Neural cell (in vitro differentiated cells): Measurements from ENCODE around the gene AHI1.

Experiments
- EZH2 ChIP-seq: fragments of 200-600, 300-800 bp; shearing (Covaris generic), sonication (generic); IDR thresholded peaks from 2 replicates; pipeline ENCODE4 v1.6.1; 2014; ENCODE audit warnings: antibody characterized with exemption, low read length, borderline replicate concordance, mild to moderate bottlenecking; ENCODE audit not compliant: insufficient read depth, poor library complexity, severe bottlenecking
- MXI1 ChIP-seq: fragments of 450-650 bp; conservative IDR thresholded peaks from 2 replicates; pipeline ENCODE4 v1.6.1; 2014; ENCODE audit warnings: antibody characterized with exemption, mild to moderate bottlenecking; ENCODE audit not compliant: poor library complexity, severe bottlenecking
- POLR2AphosphoS5 ChIP-seq: IDR thresholded peaks from 2 replicates; pipeline ENCODE4 v1.6.1; 2012
- RAD21 ChIP-seq: fragments of 450-650 bp; conservative IDR thresholded peaks from 2 replicates; pipeline ENCODE4 v1.6.1; 2014; ENCODE audit warnings: antibody characterized with exemption, mild to moderate bottlenecking, moderate library complexity
- TAF1 ChIP-seq: IDR thresholded peaks from 2 replicates; pipeline ENCODE4 v1.6.1; 2012; ENCODE audit warnings: low read depth
- TF ChIP-seq, protein P1 (sequence below): fragments of 450-650 bp; IDR thresholded peaks from 2 replicates; pipeline ENCODE4 v1.5.1; 2014; ENCODE audit warnings: antibody characterized with exemption, mild to moderate bottlenecking, moderate library complexity; ENCODE audit not compliant: poor library complexity, severe bottlenecking
- TF ChIP-seq, protein P2 (sequence below): IDR thresholded peaks from 2 replicates; pipeline ENCODE4 v1.6.1; 2012; ENCODE audit warnings: borderline replicate concordance

DNA sequence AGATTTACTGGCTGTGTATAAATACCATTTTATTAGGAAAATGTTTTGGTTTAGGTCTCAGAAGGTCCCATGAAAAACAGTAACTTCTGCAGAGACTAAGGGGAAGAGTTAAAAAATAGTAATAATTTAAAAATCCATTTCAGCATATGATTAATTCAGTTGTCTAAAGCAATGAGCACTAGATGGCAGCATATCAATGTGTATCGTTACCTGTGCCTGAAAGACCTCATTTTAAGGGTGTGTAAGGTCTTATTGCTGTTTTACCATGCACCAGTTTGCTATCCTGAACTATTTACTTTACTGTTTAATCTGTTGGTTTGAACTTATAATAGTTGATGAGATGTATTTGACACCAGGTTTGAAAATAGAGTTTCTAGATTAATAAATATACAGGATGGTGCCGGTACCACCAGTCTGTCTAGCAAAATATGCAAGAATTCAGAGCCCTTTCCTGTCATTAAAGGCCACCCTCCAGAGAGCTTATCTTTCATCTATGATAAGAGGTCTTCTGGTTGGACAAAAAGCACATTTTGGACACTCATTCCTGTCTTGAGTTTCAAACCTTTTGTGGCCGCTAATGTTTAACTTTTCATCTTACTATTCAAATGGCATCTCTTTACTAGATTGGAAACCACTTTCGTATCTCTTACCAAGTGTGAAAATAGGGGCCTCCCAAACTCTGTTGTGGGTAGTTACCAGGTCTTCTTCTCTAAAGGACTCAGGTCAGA lies 8.9 kb upstream of the AHI1 start:
- TF ChIP-seq, protein P1, sequence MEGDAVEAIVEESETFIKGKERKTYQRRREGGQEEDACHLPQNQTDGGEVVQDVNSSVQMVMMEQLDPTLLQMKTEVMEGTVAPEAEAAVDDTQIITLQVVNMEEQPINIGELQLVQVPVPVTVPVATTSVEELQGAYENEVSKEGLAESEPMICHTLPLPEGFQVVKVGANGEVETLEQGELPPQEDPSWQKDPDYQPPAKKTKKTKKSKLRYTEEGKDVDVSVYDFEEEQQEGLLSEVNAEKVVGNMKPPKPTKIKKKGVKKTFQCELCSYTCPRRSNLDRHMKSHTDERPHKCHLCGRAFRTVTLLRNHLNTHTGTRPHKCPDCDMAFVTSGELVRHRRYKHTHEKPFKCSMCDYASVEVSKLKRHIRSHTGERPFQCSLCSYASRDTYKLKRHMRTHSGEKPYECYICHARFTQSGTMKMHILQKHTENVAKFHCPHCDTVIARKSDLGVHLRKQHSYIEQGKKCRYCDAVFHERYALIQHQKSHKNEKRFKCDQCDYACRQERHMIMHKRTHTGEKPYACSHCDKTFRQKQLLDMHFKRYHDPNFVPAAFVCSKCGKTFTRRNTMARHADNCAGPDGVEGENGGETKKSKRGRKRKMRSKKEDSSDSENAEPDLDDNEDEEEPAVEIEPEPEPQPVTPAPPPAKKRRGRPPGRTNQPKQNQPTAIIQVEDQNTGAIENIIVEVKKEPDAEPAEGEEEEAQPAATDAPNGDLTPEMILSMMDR = peak; percentile 76
- no peak for TF ChIP-seq EZH2
- TF ChIP-seq, protein P2, sequence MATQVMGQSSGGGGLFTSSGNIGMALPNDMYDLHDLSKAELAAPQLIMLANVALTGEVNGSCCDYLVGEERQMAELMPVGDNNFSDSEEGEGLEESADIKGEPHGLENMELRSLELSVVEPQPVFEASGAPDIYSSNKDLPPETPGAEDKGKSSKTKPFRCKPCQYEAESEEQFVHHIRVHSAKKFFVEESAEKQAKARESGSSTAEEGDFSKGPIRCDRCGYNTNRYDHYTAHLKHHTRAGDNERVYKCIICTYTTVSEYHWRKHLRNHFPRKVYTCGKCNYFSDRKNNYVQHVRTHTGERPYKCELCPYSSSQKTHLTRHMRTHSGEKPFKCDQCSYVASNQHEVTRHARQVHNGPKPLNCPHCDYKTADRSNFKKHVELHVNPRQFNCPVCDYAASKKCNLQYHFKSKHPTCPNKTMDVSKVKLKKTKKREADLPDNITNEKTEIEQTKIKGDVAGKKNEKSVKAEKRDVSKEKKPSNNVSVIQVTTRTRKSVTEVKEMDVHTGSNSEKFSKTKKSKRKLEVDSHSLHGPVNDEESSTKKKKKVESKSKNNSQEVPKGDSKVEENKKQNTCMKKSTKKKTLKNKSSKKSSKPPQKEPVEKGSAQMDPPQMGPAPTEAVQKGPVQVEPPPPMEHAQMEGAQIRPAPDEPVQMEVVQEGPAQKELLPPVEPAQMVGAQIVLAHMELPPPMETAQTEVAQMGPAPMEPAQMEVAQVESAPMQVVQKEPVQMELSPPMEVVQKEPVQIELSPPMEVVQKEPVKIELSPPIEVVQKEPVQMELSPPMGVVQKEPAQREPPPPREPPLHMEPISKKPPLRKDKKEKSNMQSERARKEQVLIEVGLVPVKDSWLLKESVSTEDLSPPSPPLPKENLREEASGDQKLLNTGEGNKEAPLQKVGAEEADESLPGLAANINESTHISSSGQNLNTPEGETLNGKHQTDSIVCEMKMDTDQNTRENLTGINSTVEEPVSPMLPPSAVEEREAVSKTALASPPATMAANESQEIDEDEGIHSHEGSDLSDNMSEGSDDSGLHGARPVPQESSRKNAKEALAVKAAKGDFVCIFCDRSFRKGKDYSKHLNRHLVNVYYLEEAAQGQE = no peak
- peak; percentile 80 for TF ChIP-seq RAD21
- no peak for TF ChIP-seq MXI1
- TF ChIP-seq TAF1 = no peak
- TF ChIP-seq POLR2AphosphoS5 = no peak
